Activated CD8-positive, alpha-beta memory T cell treated with anti-CD3 and anti-CD28 coated beads, Interleukin-2, amount 50 U/mL, for 48 hours (primary cell): Measurements from ENCODE around the gene MANF.

ENCODE experiments used
- DNase-seq: peaks from one replicate; pipeline ENCODE4 v3.0.0-alpha.2; 2020

MANF gene

GRCh38 chr3:51373658-51374421 is 11.3 kb upstream of the MANF start:
- DNase-seq, result no peak

GRCh38 chr3:51374456-51374855 is 10.6 kb upstream of the MANF start:
- DNase-seq, result no peak

GRCh38 chr3:51375136-51375535 is 10.0 kb upstream of the MANF start:
- DNase-seq, result no peak

- DNase-seq, result no peak
These were observed 9.5 kb upstream of the MANF start for GRCh38 chr3:51375571-51375970.

GRCh38 chr3:51378065-51378464 is 7.0 kb upstream of the MANF start:
- DNase-seq, result no peak

- no peak for DNase-seq
These were observed 6.4 kb upstream of the MANF start for GRCh38 chr3:51378726-51379125.

GRCh38 chr3:51379301-51379700 is 5.8 kb upstream of the MANF start:
- DNase-seq, result no peak

GRCh38 chr3:51379746-51380455 is 5.2 kb upstream of the MANF start:
- DNase-seq, result no peak

GRCh38 chr3:51380601-51381332 is 4.3 kb upstream of the MANF start:
- DNase-seq, result no peak

GRCh38 chr3:51381333-51381705 is 3.8 kb upstream of the MANF start:
- peak; percentile 36 for DNase-seq

- DNase-seq, result peak; percentile 46
These were observed 2.9 kb upstream of the MANF start for GRCh38 chr3:51382076-51382745.

GRCh38 chr3:51382947-51383578 is 2.0 kb upstream of the MANF start:
- peak; percentile 50 for DNase-seq

- peak; percentile 75 for DNase-seq
These were observed 901 bp upstream of the MANF start for GRCh38 chr3:51384055-51384725.

GRCh38 chr3:51385621-51386091 is 565 bp downstream of the MANF start:
- DNase-seq, result peak; percentile 63

- peak; percentile 42 for DNase-seq
These were observed 1.2 kb downstream of the MANF start for GRCh38 chr3:51386159-51386851.

- DNase-seq, result peak; percentile 48
These were observed 1.8 kb downstream of the MANF start for GRCh38 chr3:51386852-51387229.

- peak; percentile 46 for DNase-seq
These were observed 2.2 kb downstream of the MANF start for GRCh38 chr3:51387281-51387680.

GRCh38 chr3:51388286-51389029 is 3.4 kb downstream of the MANF start:
- DNase-seq, result peak; percentile 48

GRCh38 chr3:51389423-51390183 is 4.5 kb downstream of the MANF start:
- DNase-seq, result peak; percentile 73
